Endothelial cell of umbilical vein (primary cell): ENCODE data around the gene IL1R1.

ENCODE experiments used
- CTCF ChIP-seq, 2 donors: IDR thresholded peaks; 1 replicate in 1 of 2; 2 replicates in 1 of 2; pipeline ENCODE4 v1.5.1; 2011; ENCODE audit warnings: low read length in 2 of 2, mild to moderate bottlenecking in 2 of 2, moderate library complexity in 2 of 2, control low read depth in 1 of 2, inconsistent platforms in 1 of 2, low read depth in 1 of 2; ENCODE audit not compliant: insufficient read depth in 1 of 2; ENCODE audit errors: extremely low read depth in 1 of 2
- EZH2 ChIP-seq: IDR thresholded peaks from 2 replicates; pipeline ENCODE4 v1.6.1; 2012; ENCODE audit warnings: borderline replicate concordance, low read depth, mild to moderate bottlenecking, moderate library complexity, low read length, inconsistent platforms; ENCODE audit not compliant: severe bottlenecking
- FOS ChIP-seq: IDR thresholded peaks from 2 replicates; pipeline ENCODE4 v1.6.1; 2011; ENCODE audit warnings: mild to moderate bottlenecking, low read length, moderate library complexity, borderline replicate concordance; ENCODE audit not compliant: insufficient read depth
- GATA2 ChIP-seq: IDR thresholded peaks from 2 replicates; pipeline ENCODE4 v1.7.0; 2011; ENCODE audit warnings: low read depth, mild to moderate bottlenecking, moderate library complexity, mixed read lengths, low read length; ENCODE audit not compliant: insufficient read length, insufficient read depth
- MAX ChIP-seq: IDR thresholded peaks from 2 replicates; pipeline ENCODE4 v1.6.1; 2011; ENCODE audit not compliant: insufficient read depth, insufficient read length
- MYC ChIP-seq: IDR thresholded peaks from one replicate; pipeline ENCODE4 v1.6.1; 2011; ENCODE audit warnings: mild to moderate bottlenecking, low read depth, low read length
- POLR2A ChIP-seq: IDR thresholded peaks from 2 replicates; pipeline ENCODE4 v1.6.1; 2012; ENCODE audit warnings: low read depth, mild to moderate bottlenecking, control low read depth, low read length
- POLR2AphosphoS5 ChIP-seq: IDR thresholded peaks from 2 replicates; pipeline ENCODE4 v1.6.1; 2012; ENCODE audit warnings: low read depth, mild to moderate bottlenecking, control low read depth, low read length, moderate library complexity; ENCODE audit not compliant: insufficient read depth

GRCh38 chr2:102114851-102115497 lies 27.6 kb upstream of the IL1R1 start:
- no peak for TF ChIP-seq CTCF (IDR thresholded peaks at IDR 0.05; ENCODE audit: extremely low read depth in 1 of 2, insufficient read depth in 1 of 2, low read depth in 1 of 2, low read length in 2 of 2)
- no peak for TF ChIP-seq POLR2AphosphoS5
- no peak for TF ChIP-seq POLR2A
- TF ChIP-seq MYC, result no peak
- TF ChIP-seq EZH2, result no peak
- TF ChIP-seq GATA2, result no peak
- no peak for TF ChIP-seq FOS
- TF ChIP-seq MAX, result no peak
